ENCODE results near the gene GNB1L. TPM values are rescaled to one million over a fixed set of nuclear protein-coding genes. Genes with fewer than 3 reads are reported as not detected.

GNB1L gene
- total and polyA plus RNA-seq, 9 of the 15 experiments (the other 6 are each of a cell fraction or from before 2014, with no cell fraction given), result 0.56 to 50.5 (median 10.2) TPM

- WGBS (ENCODE audit: insufficient coverage, low coverage, missing lambda C conversion rate), result 33% methylated on average over 3 of the region's 3 CpGs
- in situ Hi-C loops (cut with MboI) (no loop called here), intact Hi-C loops (cut with micrococcal nuclease) (no loop called here)
- Histone ChIP-seq H3K27ac (ENCODE audit: extremely low read depth, low read depth, low read length) (no peak overlapping the region), H2AFZ (ENCODE audit: low read depth, low read length) (no peak overlapping the region), H3K9ac (ENCODE audit: insufficient read depth in 1 of 2, low read depth in 2 of 2, low read length in 2 of 2) (peak overlapping the region in 1 of 2 experiments; percentile 15; a peak in 2 of 4 replicates), H3K36me3 (ENCODE audit: control insufficient read depth, insufficient read depth, low read length) (no peaks in the 10 kb centered on the region), H3K4me2 (ENCODE audit: insufficient read depth, low read length) (no peak overlapping the region), H3K4me3 (no peak overlapping the region), H3K9me3 (replicated peaks; ENCODE audit: control insufficient read depth, insufficient read depth, low read depth, low read length) (no peaks in the 10 kb centered on the region), H4K20me1 (replicated peaks; ENCODE audit: control insufficient read depth, insufficient read depth, low read length) (peaks cover 13% of the 10 kb centered on the region), H3K27me3 (ENCODE audit: control insufficient read depth in 2 of 2, insufficient read depth in 2 of 2, low read length in 2 of 2) (peaks cover 2 to 30% of the 10 kb centered on the region in 2 experiments; a peak in 3 of 5 replicates), H3K4me1 (replicated peaks in 1 of 2; ENCODE audit: control insufficient read depth in 2 of 2, insufficient read depth in 2 of 2, low read length in 2 of 2) (peaks cover 8 to 47% of the 10 kb centered on the region in 2 experiments; a peak in 4 of 5 replicates), H3K79me2 (ENCODE audit: control insufficient read depth, insufficient read depth, low read length) (no peaks in the 10 kb centered on the region), H3K9me1 (ENCODE audit: control insufficient read depth, insufficient read depth, low read length) (no peaks in the 10 kb centered on the region)
- ATAC-seq (peak; percentile 7; the same call in 1 of the 3 replicates), DNase-seq (ENCODE audit: extremely low read depth in 1 of 4, low spot score in 3 of 4) (no peak), FAIRE-seq (no peak)
- POLR2A ChIA-PET, result interaction anchor here (0.5 to 2.3 kb wide), 8 partner anchors 11 to 122 kb away, joined by 3 to 22 read pairs (median 4); partner anchors contain the start of genes GNB1L and RTL10
- no TSS peak for BruUV-seq (replicated peaks)
- CTCF ChIA-PET (ENCODE audit: low intra/inter-chr PET ratio), result interaction anchor here (0.6 to 1.1 kb wide), 3 partner anchors 107 to 137 kb away, joined by 3 read pairs; partner anchors contain the start of gene TBX1
- no peak for TF ChIP-seq RFX5 (IDR thresholded peaks at IDR 0.05; ENCODE audit: low read depth, low read length)
- no peak for TF ChIP-seq ZNF280A (IDR thresholded peaks at IDR 0.05; ENCODE audit: low read depth, partially characterized antibody)
- no peak for TF ChIP-seq ELF4 (CRISPR knock-in tag; IDR thresholded peaks at IDR 0.05)
- no peak for TF ChIP-seq KLF6 (CRISPR knock-in tag; IDR thresholded peaks at IDR 0.05; ENCODE audit: borderline replicate concordance)
- TF ChIP-seq ZKSCAN1 (IDR thresholded peaks at IDR 0.05; ENCODE audit: low read depth, low read length), result peak; percentile 98
- TF ChIP-seq STAG1 (CRISPR knock-in tag; IDR thresholded peaks at IDR 0.05; ENCODE audit: borderline replicate concordance), result no peak
- 0 out of 2 replicates have a peak, but pooled peaks have one; percentile 11 for TF ChIP-seq ZNF384 (IDR thresholded peaks at IDR 0.05; ENCODE audit: low read depth, low read length)
- peak; percentile 27; the same call in 1 of the 2 replicates for TF ChIP-seq CC2D1A (IDR thresholded peaks at IDR 0.05)
- TF ChIP-seq MYNN (IDR thresholded peaks at IDR 0.05), result no peak
- TF ChIP-seq MYNN (CRISPR knock-in tag; IDR thresholded peaks at IDR 0.05), result 0 out of 2 replicates have a peak, but pooled peaks have one; percentile 57
- TF ChIP-seq ZNF232 (CRISPR knock-in tag; IDR thresholded peaks at IDR 0.05), result no peak
- no peak for TF ChIP-seq ZBTB40 (IDR thresholded peaks at IDR 0.05)
- TF ChIP-seq ZBTB40 (CRISPR knock-in tag; IDR thresholded peaks at IDR 0.05), result peak; percentile 54; the same call in 1 of the 2 replicates
- TF ChIP-seq GABPA (tag; conservative IDR thresholded peaks at IDR 0.05; ENCODE audit: low read depth), result no peak
Measured at GRCh38 chr22:19868333-19868732, 13.7 kb upstream of the GNB1L start.
